SH-SY5Y (cell line): ENCODE data around the gene ITIH6.

Source experiments
- GATA2 ChIP-seq: IDR thresholded peaks from 2 replicates; pipeline ENCODE4 v1.6.1; 2011; ENCODE audit warnings: mild to moderate bottlenecking, low read depth, low read length
- GATA3 ChIP-seq: IDR thresholded peaks from 2 replicates; pipeline ENCODE4 v1.6.1; 2011; ENCODE audit warnings: low read depth, mild to moderate bottlenecking, low read length, moderate library complexity

- TF ChIP-seq GATA2 (no peak), GATA3 (no peak)
Measured at GRCh38 chrX:54745676-54746075, 52.4 kb downstream of the ITIH6 start.
